HL-60/S4 treated with phorbol 12-myristate 13-acetate at 8.2 ng/mL for 4 days and 3 days (cell line): ENCODE data around the gene HOOK1.
"Not testable (repeated sequence)": the region's sequence is repeated elsewhere in the genome, so short reads cannot be mapped to it uniquely, and the experiment has no call there.

Experiments
- in situ Hi-C: fragments of 300-500 bp; cut with MboI; formaldehyde crosslinking; loops from 2 replicates; pipeline ENCODE4 v1.15.0; 2022; ENCODE audit warnings: low sequenced_read_pairs

The HOOK1 gene

DNA sequence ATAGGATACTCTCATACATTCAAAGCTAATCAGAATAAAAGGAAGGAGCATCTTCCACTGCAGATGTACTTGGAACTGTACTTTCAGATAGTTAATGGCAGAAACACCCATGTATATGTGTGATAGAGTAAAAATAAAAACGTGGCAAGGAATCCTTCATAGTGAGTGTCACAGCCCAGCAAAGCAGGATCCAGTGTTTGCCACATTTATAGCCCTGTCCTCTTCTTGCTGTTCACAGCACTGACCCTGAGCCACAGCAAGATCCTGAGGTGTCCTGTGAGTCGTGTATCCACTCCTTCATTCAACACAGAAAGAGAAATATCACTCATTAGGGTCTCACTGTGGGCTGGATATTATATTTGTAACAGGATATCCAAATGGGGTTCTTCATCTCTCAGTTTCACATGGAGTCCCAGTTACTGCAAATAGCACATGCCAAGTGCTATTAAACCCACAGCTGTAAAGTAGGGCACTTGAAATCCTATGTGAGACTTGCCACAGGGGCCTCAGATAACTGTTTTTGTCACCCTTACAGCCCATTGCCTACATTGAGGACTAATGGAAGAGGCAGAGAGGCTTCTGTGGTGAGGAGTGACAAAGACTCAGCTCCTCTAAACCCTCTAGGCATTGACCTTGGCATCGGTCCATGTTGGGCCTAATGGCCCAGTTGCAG is 70.5 kb downstream of the HOOK1 start:
- in situ Hi-C loops: no loop called here

DNA sequence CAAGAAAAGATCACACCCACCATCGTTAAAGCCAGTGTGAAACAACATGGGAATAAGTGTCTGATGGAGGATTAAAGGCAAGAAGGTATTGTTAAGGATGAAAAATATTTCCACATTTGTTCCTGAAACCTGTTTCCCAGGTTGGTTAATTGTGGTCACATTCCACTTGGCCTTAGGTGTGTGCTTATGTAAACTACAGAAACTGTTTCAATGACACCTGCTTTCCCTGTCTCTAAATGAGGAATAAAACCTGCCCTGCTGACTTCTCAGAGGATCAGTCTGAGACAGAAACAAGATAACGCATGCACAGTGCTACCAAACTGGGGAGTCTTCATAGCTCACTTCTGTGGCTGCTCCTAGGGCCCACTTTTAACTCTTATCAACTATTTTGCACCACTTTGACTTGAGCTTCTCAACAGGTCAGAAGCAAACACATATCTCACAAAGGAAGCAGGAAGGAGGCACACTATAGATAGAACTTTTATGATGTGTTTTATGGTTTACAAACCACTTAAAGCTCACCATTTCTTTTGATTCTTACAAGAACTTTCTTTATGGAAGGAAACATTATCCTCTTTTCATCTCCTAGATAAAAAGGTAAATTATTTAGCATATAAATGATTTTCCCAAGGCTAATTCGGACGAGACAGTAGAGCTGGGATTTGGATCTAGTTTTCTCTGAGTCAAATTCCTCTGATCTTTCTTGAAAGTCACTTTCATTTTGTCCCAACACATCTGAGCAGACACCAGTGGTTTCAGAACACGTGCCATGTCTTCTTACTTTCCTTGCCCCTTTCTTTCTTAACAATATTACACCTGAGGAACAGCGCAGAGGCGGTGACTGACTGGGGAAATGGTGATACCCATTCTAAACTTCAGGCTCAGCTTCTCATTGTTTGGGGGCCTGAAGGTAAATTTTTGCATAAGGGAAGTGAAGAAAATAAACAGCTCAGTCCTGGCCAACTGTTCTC is 78.4 kb downstream of the HOOK1 start:
- in situ Hi-C loops: no loop called here

DNA sequence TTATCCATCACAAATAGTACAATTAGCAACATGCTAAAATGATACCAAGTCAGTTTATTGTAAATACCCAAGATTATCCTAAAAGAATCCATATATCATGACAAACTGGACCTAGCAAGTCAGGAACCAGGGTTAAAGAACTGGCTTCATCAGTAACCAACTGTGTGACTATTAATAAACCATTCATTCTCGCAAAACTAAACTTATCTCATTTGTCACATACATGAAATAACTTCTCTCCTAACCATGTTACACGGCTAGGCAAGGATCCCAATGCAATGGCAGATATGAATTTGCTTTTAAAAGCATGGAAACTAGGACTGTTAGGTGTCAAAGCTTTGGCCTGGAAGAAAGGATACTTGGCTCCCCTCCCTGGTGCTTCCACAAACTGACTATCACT is 82.4 kb downstream of the HOOK1 start:
- in situ Hi-C loops: no loop called here

DNA sequence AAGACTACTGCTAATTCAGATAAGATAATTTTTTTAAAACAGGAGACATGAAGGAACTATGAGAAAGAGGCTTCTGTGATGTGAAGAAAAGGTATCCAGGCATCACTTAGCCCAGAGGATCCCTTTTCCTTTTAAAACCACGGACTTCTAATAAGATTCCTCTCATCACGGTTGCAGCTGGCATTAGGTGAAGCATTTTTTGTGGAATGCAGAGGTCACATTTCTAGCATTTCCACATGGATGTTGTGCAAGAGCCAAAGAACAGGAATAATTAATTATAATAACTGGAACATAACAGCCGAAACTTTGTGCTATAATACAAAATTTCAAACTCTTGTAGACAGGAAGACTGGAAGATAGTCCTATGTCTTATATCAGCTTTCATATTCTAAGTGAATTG is 84.2 kb downstream of the HOOK1 start:
- in situ Hi-C loops: no loop called here

DNA sequence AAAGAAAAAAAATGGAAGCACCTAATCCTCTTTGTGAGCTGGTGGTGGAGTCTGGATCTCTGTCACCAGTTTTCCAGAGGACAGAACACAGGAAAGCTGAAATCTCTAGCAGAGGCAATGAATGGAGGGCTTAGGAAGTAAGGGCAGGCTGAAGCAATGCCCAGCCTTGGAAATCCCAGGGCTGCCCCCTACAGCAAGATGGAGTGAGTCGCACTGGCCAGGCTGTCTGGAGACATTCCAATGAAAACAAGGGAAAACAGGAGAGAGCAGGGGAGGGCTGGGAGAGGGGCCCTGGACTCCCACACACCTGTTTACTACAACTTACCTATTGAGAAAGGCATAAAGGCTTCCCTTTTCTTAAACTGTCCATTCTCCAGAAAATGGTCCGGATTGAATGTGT is 85.9 kb downstream of the HOOK1 start:
- in situ Hi-C loops: no loop called here

DNA sequence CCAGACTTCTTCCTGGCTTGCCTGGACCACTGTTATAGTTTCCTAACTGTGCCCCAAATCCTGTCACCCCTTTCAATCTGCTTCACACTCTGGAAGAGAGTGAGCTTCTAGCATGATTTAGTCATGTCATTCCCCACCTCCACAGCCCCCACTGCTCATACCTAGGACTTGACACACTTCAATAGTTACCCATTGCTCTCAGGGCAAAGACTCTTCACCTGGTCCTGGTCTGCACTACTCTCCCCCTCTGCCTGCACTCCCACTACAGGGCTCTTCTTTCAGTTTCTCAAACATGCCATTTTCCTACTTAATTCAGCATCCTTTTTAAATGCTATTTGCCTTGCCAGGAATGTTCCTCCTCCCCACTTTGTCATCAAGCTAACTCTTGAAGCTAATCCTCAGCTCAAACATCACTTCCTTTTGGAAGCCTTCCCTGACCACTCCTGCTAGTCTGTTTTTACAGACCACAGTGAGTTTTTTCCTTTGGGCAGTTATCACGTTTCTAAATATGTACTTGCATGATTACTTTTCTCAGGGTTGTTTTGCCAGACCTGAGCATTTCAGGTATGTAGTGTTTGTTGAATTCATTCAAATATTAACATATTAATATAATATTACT is 87.1 kb downstream of the HOOK1 start:
- in situ Hi-C loops: no loop called here

DNA sequence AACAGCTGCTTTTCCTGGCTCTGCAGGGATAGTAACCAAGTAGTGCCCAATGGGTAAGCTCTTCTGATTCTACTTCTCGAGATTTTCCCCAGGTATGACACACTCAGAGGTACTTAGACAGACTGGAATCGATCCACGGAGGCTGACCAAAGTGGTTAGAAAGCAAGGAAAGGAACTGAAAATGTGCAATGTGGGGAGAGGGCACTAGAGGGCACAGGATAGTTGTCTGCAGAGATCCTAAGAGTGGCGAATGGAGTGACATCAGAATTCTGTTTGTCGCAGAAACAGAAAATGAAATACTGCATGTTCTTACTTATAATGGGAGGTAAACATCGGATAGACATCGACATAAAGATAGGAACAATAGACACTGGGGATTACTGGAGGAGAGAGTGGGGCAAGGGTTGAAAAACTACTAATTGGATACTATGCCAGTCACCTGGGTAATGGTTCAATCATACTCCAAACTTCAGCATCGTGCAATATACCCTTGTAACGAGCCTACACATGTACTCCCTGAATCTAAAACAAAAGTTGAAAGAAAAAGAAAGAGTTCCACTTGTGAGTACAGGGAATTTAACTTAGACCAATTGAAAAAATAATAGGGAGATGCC is 88.5 kb downstream of the HOOK1 start:
- in situ Hi-C loops: no loop called here

DNA sequence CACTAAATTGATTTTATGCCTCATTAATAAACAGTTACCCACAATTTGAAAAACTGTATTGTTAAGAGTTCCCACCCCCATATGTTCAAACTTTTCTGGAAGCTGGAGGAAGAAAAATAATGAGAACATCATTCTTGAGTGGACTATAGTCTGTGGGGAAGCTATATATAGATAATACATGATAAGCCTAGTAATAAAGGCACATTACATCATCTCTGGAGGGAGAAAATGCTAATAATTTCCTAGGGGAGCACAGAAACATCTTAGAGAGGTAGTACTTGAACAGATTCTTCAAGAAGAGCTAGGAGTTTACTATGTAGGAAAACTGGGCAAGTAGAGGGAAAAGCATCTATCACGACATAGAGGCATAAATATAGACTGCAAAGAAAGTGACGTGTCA is 92.2 kb downstream of the HOOK1 start:
- in situ Hi-C loops: no loop called here

DNA sequence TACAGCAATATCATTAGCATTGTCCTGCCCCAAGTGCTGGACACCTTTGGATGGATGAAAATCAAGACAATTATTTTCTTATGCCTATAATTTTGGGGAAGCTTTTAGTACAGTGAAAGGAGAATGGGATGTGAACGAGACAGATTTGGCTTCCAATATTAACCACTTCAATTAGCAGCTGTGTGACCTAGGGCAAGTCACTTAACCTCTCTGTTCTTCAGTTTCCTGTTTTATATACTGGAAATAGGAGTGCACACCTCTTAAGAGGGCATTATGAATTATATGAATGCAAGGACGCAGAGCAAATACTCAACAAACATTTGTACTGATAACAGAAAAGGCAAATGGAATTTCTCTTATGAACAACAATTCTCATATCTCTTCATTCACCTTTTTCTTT is 93.3 kb downstream of the HOOK1 start:
- in situ Hi-C loops: no loop called here

DNA sequence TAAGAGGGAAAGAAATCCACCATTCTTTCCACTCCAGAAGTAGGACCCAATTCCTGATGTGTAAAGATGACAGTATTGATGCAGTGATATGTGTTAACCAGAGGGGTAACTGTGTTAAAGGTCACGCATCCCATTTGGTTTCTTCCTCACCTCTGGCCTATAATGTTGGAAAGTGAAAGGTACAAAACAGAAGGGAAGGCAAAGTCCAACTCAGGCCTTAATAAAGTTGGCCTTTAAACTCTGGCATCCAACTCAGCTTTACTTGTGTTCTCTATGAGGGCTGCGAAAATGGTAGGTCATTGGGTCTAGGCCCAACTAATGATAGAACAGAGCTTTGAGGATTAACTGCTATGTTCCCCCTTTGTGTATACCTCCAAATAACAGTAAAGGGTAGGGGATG is 93.9 kb downstream of the HOOK1 start:
- in situ Hi-C loops: no loop called here

DNA sequence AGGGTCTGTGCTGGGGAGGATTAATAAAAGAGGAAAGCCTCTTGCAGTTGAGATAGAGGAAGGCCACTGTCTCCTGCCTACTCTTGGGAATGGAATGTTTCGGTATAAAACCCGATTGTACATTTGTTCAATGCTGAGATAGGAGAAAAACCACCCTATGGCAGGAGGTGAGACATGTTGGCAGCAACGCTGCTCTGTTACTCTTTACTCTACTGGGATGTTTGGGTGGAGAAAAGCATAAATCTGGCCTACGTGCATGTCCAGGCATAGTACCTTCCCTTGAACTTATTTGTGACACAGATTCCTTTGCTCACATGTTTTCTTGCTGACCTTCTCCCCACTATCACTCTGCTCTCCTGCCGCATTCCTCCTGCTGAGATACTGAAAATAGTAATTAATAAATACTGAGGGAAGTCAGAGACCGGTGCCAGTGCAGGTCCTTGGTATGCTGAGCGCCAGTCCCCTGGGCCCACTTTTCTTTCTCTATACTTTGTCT is 100.1 kb downstream of the HOOK1 start:
- in situ Hi-C loops: not testable (repeated sequence)

DNA sequence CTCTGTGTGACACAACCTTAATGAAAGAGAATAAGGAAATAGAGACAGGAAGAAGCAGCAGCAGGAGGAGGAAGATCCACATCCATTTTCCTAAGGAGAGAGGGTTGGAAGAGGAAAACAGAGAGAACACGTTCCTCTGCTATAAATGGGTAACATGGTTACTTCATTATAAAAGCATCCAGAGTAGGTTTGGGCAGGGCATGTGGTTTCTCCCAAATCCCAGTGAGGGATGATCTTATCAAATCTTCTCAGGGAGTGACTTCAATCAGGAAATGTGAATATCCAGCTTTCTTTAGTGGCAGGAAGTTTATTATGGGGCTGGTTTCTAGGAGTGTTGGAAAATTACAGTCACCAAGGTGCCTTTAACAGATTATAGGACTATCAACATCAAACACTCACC is 100.8 kb downstream of the HOOK1 start:
- in situ Hi-C loops: no loop called here

DNA sequence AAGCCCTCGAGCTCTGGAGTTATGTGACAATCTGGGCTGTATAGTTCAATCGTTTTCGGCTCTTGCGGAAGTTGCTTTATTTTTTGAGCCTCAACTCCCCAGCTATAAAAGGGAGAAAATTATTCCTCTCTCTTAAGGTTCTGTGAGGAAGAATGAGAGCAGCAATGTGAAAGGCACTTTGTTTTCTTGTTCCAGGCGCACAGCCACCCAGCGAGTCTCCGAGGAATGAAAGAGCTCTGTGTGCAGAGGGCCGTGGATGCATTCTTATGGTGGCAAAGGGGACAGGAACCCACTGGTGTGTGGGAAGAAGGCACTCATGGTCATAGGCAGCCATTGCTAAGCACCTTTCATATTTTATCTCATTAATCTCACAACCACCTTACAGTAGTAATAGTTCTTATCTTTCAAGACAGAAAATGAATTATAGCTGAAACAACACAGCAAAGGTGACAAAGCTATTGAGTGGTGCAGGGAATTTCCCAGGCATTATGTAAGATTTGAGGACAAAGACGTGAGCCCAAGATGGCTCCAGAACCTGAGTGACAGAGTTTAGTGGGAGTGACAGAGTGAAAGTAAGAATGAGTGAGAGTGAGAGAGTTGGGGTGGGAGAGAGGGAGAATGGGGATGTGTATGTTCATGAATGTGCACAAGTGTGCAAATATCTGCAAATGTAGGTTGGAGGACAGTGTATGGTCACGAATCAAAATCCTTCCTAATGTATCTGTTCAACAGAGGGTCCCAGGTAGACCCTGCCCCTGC is 102.5 kb downstream of the HOOK1 start:
- in situ Hi-C loops: no loop called here

DNA sequence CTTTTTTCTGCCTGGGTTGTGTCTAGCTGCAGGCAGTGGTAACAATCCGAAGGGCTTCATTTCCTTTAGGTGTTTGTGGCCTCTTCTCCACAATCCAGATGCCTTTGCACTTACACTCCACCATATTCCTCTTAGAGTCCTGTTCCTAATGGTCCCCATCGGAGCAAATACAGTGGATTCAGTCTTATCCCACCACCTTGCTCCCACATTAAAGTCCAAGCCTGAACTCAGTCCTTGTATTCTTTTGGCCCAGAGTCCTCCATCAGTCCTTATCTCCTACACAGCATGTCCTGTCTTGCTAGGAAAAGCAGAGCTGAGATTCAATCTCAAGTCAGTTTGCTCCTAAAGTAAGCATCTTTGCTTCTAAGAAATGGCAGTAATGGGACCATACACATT is 103.0 kb downstream of the HOOK1 start:
- in situ Hi-C loops: no loop called here

DNA sequence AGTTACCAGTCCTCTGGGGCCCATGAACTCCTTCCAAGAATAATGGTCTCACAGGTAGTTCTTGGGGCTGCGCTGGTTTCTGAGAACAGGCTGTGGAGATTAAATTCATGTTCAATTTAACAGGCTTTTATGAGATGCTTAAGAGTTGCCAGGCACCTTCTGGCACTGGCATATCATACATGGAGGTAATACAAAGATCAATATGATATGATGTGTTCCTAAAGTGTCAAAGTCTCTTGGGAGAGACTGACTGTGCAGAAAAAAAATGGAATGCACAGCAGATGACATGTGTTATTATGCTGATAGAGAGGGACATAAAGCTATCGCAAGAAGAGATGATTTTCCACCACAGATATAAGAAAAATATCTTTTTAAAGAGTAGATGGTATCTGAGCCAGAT is 105.0 kb downstream of the HOOK1 start:
- in situ Hi-C loops: no loop called here

DNA sequence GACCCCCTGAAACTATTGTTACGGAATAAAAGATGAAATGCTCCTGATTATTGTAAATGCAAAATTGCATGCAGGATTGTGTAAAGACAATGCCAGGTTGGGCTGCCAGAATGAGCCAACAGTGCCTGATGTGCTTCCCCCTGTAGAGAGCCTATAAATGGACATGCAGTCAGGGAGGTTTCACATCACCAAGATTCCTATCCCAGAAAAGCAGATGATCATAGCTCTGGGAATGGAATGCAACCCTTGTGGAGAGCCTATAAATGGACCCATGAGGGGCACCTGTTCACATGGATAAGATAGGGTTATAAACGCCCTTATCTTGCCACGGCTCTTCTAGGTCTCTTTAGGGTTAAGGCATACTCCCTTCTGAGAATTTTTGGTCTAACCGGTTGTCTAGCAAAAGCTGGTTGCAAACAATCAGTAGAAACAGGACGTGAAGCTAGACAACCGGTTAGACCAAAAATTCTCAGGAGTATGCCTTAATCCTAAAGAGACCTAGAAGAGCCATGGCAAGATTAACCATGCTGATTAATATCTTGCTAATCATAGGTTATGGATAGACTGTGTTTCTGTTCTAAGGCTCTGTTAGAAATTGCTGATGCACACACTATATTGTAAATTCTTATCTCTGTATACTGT is 106.6 kb downstream of the HOOK1 start:
- in situ Hi-C loops: not testable (repeated sequence)

DNA sequence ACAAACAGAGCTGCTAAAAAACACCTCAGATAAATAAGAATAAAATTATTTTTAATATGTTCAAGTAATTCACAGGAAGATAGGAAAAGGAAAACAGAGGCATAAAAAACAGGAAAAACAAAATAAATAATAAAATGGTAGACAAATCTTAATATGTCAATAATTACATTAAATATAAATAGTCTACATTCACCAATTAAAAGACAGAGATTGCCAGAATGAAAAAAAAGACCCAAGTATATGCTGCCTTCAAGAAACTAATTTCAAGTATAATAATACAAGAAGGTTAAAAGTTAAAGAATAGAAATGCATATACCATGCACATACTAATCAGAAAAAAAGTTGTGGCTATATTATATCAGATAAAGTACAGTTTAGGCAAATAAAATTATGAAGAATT is 109.9 kb downstream of the HOOK1 start:
- in situ Hi-C loops: no loop called here
